Keratinocyte (primary cell): Measurements from ENCODE around the gene RAB11B. TPM values are rescaled to one million over a fixed set of nuclear protein-coding genes. Genes with fewer than 3 reads are reported as not detected.

ENCODE experiments used
- DNase-seq: peaks from one replicate; pipeline ENCODE4 v3.0.0-alpha.2; 2011; ENCODE audit warnings: low read depth, missing footprints, low spot score
- FAIRE-seq: peaks from 2 replicates; lab custom pipeline; 2011; peaks lifted over from hg19 to GRCh38; lab: Jason Lieb, UNC
- H2AFZ ChIP-seq: 2 replicates; pipeline ENCODE4 v1.6.0; 2012; ENCODE audit warnings: low read length, control low read depth, inconsistent platforms; ENCODE audit not compliant: control insufficient read depth
- H3K27ac ChIP-seq: 2 replicates; pipeline ENCODE4 v1.5.1; 2011; ENCODE audit warnings: low read length; ENCODE audit not compliant: control insufficient read depth, insufficient read depth
- H3K27me3 ChIP-seq: 3 replicates; pipeline ENCODE4 v1.6.0; 2011; ENCODE audit warnings: low read length; ENCODE audit not compliant: control insufficient read depth, insufficient read depth; ENCODE audit errors: extremely low read depth
- H3K36me3 ChIP-seq, 2 experiments: 2 replicates in 1 of 2; 3 replicates in 1 of 2; pipeline ENCODE4 v1.5.1; 2011; ENCODE audit warnings: low read length in 2 of 2, mild to moderate bottlenecking in 1 of 2; ENCODE audit not compliant: control insufficient read depth in 2 of 2, insufficient read depth in 2 of 2; ENCODE audit errors: extremely low read depth in 1 of 2
- H3K4me1 ChIP-seq: 3 replicates; pipeline ENCODE4 v1.5.1; 2011; ENCODE audit warnings: low read length; ENCODE audit not compliant: control insufficient read depth, insufficient read depth; ENCODE audit errors: extremely low read depth
- H3K4me2 ChIP-seq: 3 replicates; pipeline ENCODE4 v1.6.0; 2011; ENCODE audit warnings: low read depth, low read length; ENCODE audit not compliant: control insufficient read depth, insufficient read depth; ENCODE audit errors: extremely low read depth
- H3K4me3 ChIP-seq, 3 experiments: fragments of 200-600 bp in 1 of 3; sonication (generic) in 1 of 3; 2 replicates in 2 of 3; 3 replicates in 1 of 3; pipeline ENCODE4 v1.5.1; 2011 to 2016; ENCODE audit warnings: low read length in 3 of 3, mild to moderate bottlenecking in 3 of 3, control low read depth in 2 of 3, inconsistent platforms in 1 of 3, low read depth in 1 of 3, mixed read lengths in 1 of 3, mixed run types in 1 of 3, moderate library complexity in 1 of 3; ENCODE audit not compliant: control insufficient read depth in 2 of 3, insufficient read depth in 2 of 3; ENCODE audit errors: extremely low read depth in 1 of 3
- H3K79me2 ChIP-seq: 2 replicates; pipeline ENCODE4 v1.6.0; 2012; ENCODE audit warnings: low read length; ENCODE audit not compliant: control insufficient read depth, insufficient read depth
- H3K9ac ChIP-seq: 3 replicates; pipeline ENCODE4 v1.6.0; 2011; ENCODE audit warnings: low read length; ENCODE audit not compliant: control insufficient read depth, insufficient read depth; ENCODE audit errors: extremely low read depth
- H3K9me1 ChIP-seq: 3 replicates; pipeline ENCODE4 v1.6.0; 2011; ENCODE audit warnings: low read length; ENCODE audit not compliant: control insufficient read depth, insufficient read depth; ENCODE audit errors: extremely low read depth
- H3K9me3 ChIP-seq: 2 replicates; pipeline ENCODE4 v1.5.1; 2012; ENCODE audit warnings: low read depth, low read length; ENCODE audit not compliant: control insufficient read depth
- H4K20me1 ChIP-seq: 3 replicates; pipeline ENCODE4 v1.6.0; 2011; ENCODE audit warnings: low read length; ENCODE audit not compliant: control insufficient read depth, insufficient read depth; ENCODE audit errors: extremely low read depth
- CTCF ChIP-seq, 3 experiments: IDR thresholded peaks in 1 of 3; conservative IDR thresholded peaks in 1 of 3; optimal IDR thresholded peaks in 1 of 3; 2 replicates in 2 of 3; 3 replicates in 1 of 3; pipeline versions ENCODE3 to v1.5.1; 2011; ENCODE audit warnings: low read length in 3 of 3, mild to moderate bottlenecking in 3 of 3, moderate library complexity in 2 of 3, control low read depth in 1 of 3, inconsistent platforms in 1 of 3; ENCODE audit not compliant: insufficient read depth in 2 of 3; ENCODE audit errors: extremely low read depth in 1 of 3
- EZH2 ChIP-seq: IDR thresholded peaks from one replicate; pipeline ENCODE4 v1.6.1; 2012; ENCODE audit warnings: inconsistent platforms, mild to moderate bottlenecking, low read length, moderate library complexity
- dilution Hi-C: fragments of 300-500 bp; cut with MboI; formaldehyde crosslinking; loops from one replicate; pipeline ENCODE4 v1.7.0; 2020; ENCODE audit warnings: low sequenced_read_pairs; ENCODE audit not compliant: extremely low pct_ligation_motif_present
- polyA plus RNA-seq, 5 experiments: library from polyadenylated mRNA; depleted of rRNA in 3 of 5; stranded (reverse) in 3 of 5; stranded (forward) in 1 of 5; unstranded in 1 of 5; fragments of >200 nt; gene quantifications; 1 replicate in 1 of 5; 2 replicates in 3 of 5; 3 replicates in 1 of 5; pipeline versions ENCODE4 v1.2.1 to v1.2.3, GENCODE V29; 2011 to 2012; ENCODE audit warnings: missing spikeins in 2 of 5, low read depth in 1 of 5, low replicate concordance in 1 of 5

Gene RAB11B
- polyA plus RNA-seq, 1 donor (not counting 4 experiments of a cell fraction or from before 2014, with no cell fraction given), result 14.3 TPM

- Histone ChIP-seq H3K9ac (peak overlapping the region; percentile 51), H3K36me3 (peaks cover 0 to 9% of the 10 kb centered on the region in 2 experiments), H2AFZ (no peak overlapping the region), H3K4me3 (peak overlapping the region in 1 of 3 experiments; percentile 7), H3K27ac (peak overlapping the region; percentile 10), H4K20me1 (peaks cover 5% of the 10 kb centered on the region), H3K9me3 (no peaks in the 10 kb centered on the region), H3K4me1 (peaks cover 31% of the 10 kb centered on the region), H3K79me2 (peaks cover 52% of the 10 kb centered on the region), H3K4me2 (peak overlapping the region; percentile 79), H3K9me1 (peaks cover 4% of the 10 kb centered on the region), H3K27me3 (no peaks in the 10 kb centered on the region)
- peak; percentile 79 to 95 (median 93) for TF ChIP-seq CTCF (optimal IDR thresholded peaks at IDR 0.05 in 1 of 3, IDR thresholded peaks at IDR 0.05 in 1 of 3, conservative IDR thresholded peaks at IDR 0.05 in 1 of 3; ENCODE audit: extremely low read depth in 1 of 3, insufficient read depth in 2 of 3, low read length in 3 of 3)
- TF ChIP-seq EZH2, result no peak
- peak; percentile 59 for FAIRE-seq
- dilution Hi-C loops, result no loop called here
- DNase-seq, result no peak
Measured at GRCh38 chr19:8396563-8397203, 6.5 kb downstream of the RAB11B start.

- Histone ChIP-seq H3K79me2 (peaks cover 46% of the 10 kb centered on the region), H3K9me1 (peaks cover 4% of the 10 kb centered on the region), H3K9ac (peak overlapping the region; percentile 51), H3K4me1 (peaks cover 34% of the 10 kb centered on the region), H3K36me3 (peaks cover 0 to 9% of the 10 kb centered on the region in 2 experiments), H3K27me3 (no peaks in the 10 kb centered on the region), H3K9me3 (no peaks in the 10 kb centered on the region), H3K27ac (peak overlapping the region; percentile 10), H2AFZ (no peak overlapping the region), H3K4me3 (peak overlapping the region in 2 of 3 experiments; percentile 7 to 14), H4K20me1 (peaks cover 5% of the 10 kb centered on the region), H3K4me2 (peak overlapping the region; percentile 79)
- dilution Hi-C loops, result no loop called here
- DNase-seq (no peak), FAIRE-seq (peak; percentile 89)
- TF ChIP-seq CTCF (optimal IDR thresholded peaks at IDR 0.05 in 1 of 3, IDR thresholded peaks at IDR 0.05 in 1 of 3, conservative IDR thresholded peaks at IDR 0.05 in 1 of 3; ENCODE audit: extremely low read depth in 1 of 3, insufficient read depth in 2 of 3, low read length in 3 of 3) (no peak), EZH2 (no peak)
Measured at GRCh38 chr19:8397271-8397670, 7.1 kb downstream of the RAB11B start.
